Adrenal gland (tissue), 12 donors: ENCODE results near the gene WDSUB1. TPM values are rescaled to one million over a fixed set of nuclear protein-coding genes. Genes with fewer than 3 reads are reported as not detected.

Source experiments
- DNase-seq, 7 donors: peaks; one replicate each; pipeline ENCODE4 v3.0.0-alpha.2; 2019 to 2020
- H3K27ac ChIP-seq, 5 donors: fragments of 200-600 bp; sonication (generic) in 4 of 5; 1 replicate in 3 of 5; 2 replicates in 2 of 5; pipeline versions ENCODE4 v1.5.1 to v1.8.0; 2016 to 2020; ENCODE audit warnings: mild to moderate bottlenecking in 1 of 5
- H3K27me3 ChIP-seq: fragments of 200-600 bp; 2 replicates; pipeline ENCODE4 v1.8.0; 2021
- H3K36me3 ChIP-seq, 2 donors: fragments of 200-600 bp; replicated peaks in 1 of 2; 1 replicate in 1 of 2; 2 replicates in 1 of 2; pipeline versions ENCODE4 v1.5.1 to v1.8.0; 2018 to 2022
- H3K4me1 ChIP-seq, 2 donors: fragments of 200-600 bp; replicated peaks in 1 of 2; 1 replicate in 1 of 2; 2 replicates in 1 of 2; pipeline versions ENCODE4 v1.5.1 to v1.8.0; 2018 to 2021
- H3K4me3 ChIP-seq, 4 donors: fragments of 200-600 bp; sonication (generic) in 3 of 4; one replicate each; pipeline ENCODE4 v1.5.1; 2016 to 2018
- H3K9me3 ChIP-seq, 3 donors: fragments of 200-600 bp; sonication (generic) in 1 of 3; replicated peaks in 1 of 3; 1 replicate in 2 of 3; 2 replicates in 1 of 3; pipeline versions ENCODE4 v1.5.1 to v1.8.0; 2016 to 2021
- CTCF ChIP-seq, 6 experiments: fragments of 450-650 bp in 4 of 6; fragments of 200-600 bp in 2 of 6; sonication (generic) in 1 of 6; IDR thresholded peaks; 1 replicate in 5 of 6; 2 replicates in 1 of 6; pipeline versions ENCODE4 v1.5.1 to v1.8.0; 2016 to 2021; ENCODE audit warnings: antibody characterized with exemption in 6 of 6, mild to moderate bottlenecking in 2 of 6, moderate library complexity in 1 of 6
- POLR2A ChIP-seq, 2 donors: fragments of 450-650 bp; IDR thresholded peaks; one replicate each; pipeline ENCODE4 v1.6.1; 2017; ENCODE audit warnings: antibody characterized with exemption in 2 of 2, mild to moderate bottlenecking in 2 of 2, moderate library complexity in 1 of 2
- WGBS, 4 donors: extraction: QIAGEN DNeasy Blood & Tissue Kit in 2 of 4; methylation state at CpG; one replicate each; pipeline versions ENCODE4 v1.1.5 to v1.1.7; 2013 to 2017; 5-methylcytosine and 5-hydroxymethylcytosine counted together
- intact Hi-C, 2 donors: fragments of 100-400 bp; cut with DNase I; formaldehyde crosslinking; loops; one replicate each; pipeline versions ENCODE4 v1.14.1 to v1.15.0; 2022 to 2023
- polyA plus RNA-seq, 3 donors: library from polyadenylated mRNA; stranded (reverse); fragments of 200-250 nt in 2 of 3; fragments of 350-450 nt in 1 of 3; fragmentation: Illumina TruSeq in 1 of 3; extraction: RNeasy Lipid Tissue Mini Kit (QIAGEN cat#74804) in 1 of 3; gene quantifications; one replicate each; pipeline ENCODE4 v1.2.3, GENCODE V29; 2013 to 2014
- total RNA-seq, 9 donors: library from RNA; depleted of rRNA in 4 of 9; stranded (reverse); fragments of >200 nt in 4 of 9; fragments of 120-200 nt in 1 of 9; fragmentation: NEBNext Ultra II Directional in 1 of 9; extraction: Animal tissue kit (Norgen Biotek cat#: 25700) in 1 of 9; gene quantifications; one replicate each; pipeline versions ENCODE4 v1.1.0 to v1.2.4, GENCODE V29; 2013 to 2023
- donor health status: healthy with polysubstance abuse.
- donor health status: Bipolar disorder and iron deficiency.
- donor health status: DM: yes; HTN: yes; CAD: no.
- donor health status: DM: no; HTN: no; CAD: no.
- donor health status: DM: no; HTN: no; CAD: no.
- donor health status: DM: yes; HTN: yes; CAD: no.

Gene WDSUB1
- total and polyA plus RNA-seq, 12 donors, result 5.5 to 16.5 (median 9.8) TPM

- Histone ChIP-seq H3K27me3 (no peaks in the 10 kb centered on the region), H3K4me1 (peaks cover 4 to 13% of the 10 kb centered on the region in 2 donors), H3K4me3 (peak overlapping the region in 1 of 4 donors; percentile 23), H3K9me3 (peaks cover 0 to 7% (median 0%) of the 10 kb centered on the region in 3 donors), H3K36me3 (no peaks in the 10 kb centered on the region), H3K27ac (peak overlapping the region in 4 of 5 donors; percentile 43 to 73 (median 62))
- 39 to 48% (median 46%) methylated on average over 6 to 7 of the region's 7 CpGs for whole genome bisulfite sequencing, 4 donors
- intact Hi-C loops, result no loop called here
- TF ChIP-seq CTCF (IDR thresholded peaks at IDR 0.05) (no peak), POLR2A (IDR thresholded peaks at IDR 0.05) (no peak)
- peak; percentile 51 to 87 (median 79) for DNase-seq
These were observed 36.4 kb downstream of the WDSUB1 start for GRCh38 chr2:159249990-159250715.

- Histone ChIP-seq H3K36me3 (peaks cover 0 to 15% of the 10 kb centered on the region in 2 donors), H3K4me1 (peaks cover 4 to 13% of the 10 kb centered on the region in 2 donors), H3K4me3 (no peak overlapping the region), H3K27ac (no peak overlapping the region), H3K27me3 (no peaks in the 10 kb centered on the region), H3K9me3 (peaks cover 0 to 7% (median 0%) of the 10 kb centered on the region in 3 donors)
- intact Hi-C loops, result no loop called here
- TF ChIP-seq POLR2A (IDR thresholded peaks at IDR 0.05) (no peak), CTCF (IDR thresholded peaks at IDR 0.05) (no peak)
- no peak for DNase-seq
- 84 to 97% (median 94%) methylated on average over 7 of the region's 7 CpGs for WGBS, 4 donors
These were observed 40.0 kb downstream of the WDSUB1 start for GRCh38 chr2:159246325-159246988.

- Histone ChIP-seq H3K27ac (no peak overlapping the region), H3K4me3 (no peak overlapping the region), H3K36me3 (peaks cover 0 to 41% of the 10 kb centered on the region in 2 donors), H3K9me3 (peaks cover 0 to 7% (median 0%) of the 10 kb centered on the region in 3 donors), H3K4me1 (no peaks in the 10 kb centered on the region), H3K27me3 (no peaks in the 10 kb centered on the region)
- no peak for DNase-seq
- TF ChIP-seq POLR2A (IDR thresholded peaks at IDR 0.05), result no peak
- no peak for TF ChIP-seq CTCF (IDR thresholded peaks at IDR 0.05)
- intact Hi-C loops, result no loop called here
These were observed 43.0 kb downstream of the WDSUB1 start for GRCh38 chr2:159243529-159243928.

- DNase-seq, result no peak
- TF ChIP-seq CTCF (IDR thresholded peaks at IDR 0.05) (no peak), POLR2A (IDR thresholded peaks at IDR 0.05) (no peak)
- 91 to 98% (median 95%) methylated on average over 6 of the region's 6 CpGs for WGBS, 4 donors
- no peaks in the 10 kb centered on the region for H3K9me3 ChIP-seq
- H3K4me1 ChIP-seq, result no peaks in the 10 kb centered on the region
- H3K36me3 ChIP-seq, result peaks cover 0 to 52% of the 10 kb centered on the region in 2 donors
- intact Hi-C loops, result no loop called here
- no peak overlapping the region for H3K27ac ChIP-seq
- H3K4me3 ChIP-seq, result no peak overlapping the region
- H3K27me3 ChIP-seq, result no peaks in the 10 kb centered on the region
These were observed 51.6 kb downstream of the WDSUB1 start for GRCh38 chr2:159234868-159235267.
